Heart right ventricle (tissue), 16 donors: Measurements from ENCODE around the gene SDC1. TPM values are rescaled to one million over a fixed set of nuclear protein-coding genes. Genes with fewer than 3 reads are reported as not detected.

Experiments used
- ATAC-seq, 8 donors: fragments of 200-7000 bp; cut with Tn5 transposase; one replicate each; pipeline ENCODE4 v1.9.1; 2020; ENCODE audit warnings: mild to moderate bottlenecking in 8 of 8, moderate library complexity in 8 of 8, moderate number of reproducible peaks in 1 of 8
- DNase-seq, 2 donors: peaks; one replicate each; pipeline ENCODE4 v3.0.0-alpha.2; 2020
- H3K27ac ChIP-seq, 10 donors: fragments of 200-600 bp; sonication (generic) in 2 of 10; one replicate each; pipeline versions ENCODE4 v1.5.0 to v1.8.0; 2020 to 2022; ENCODE audit warnings: mild to moderate bottlenecking in 3 of 10
- H3K27me3 ChIP-seq, 7 donors: fragments of 200-600 bp; one replicate each; pipeline ENCODE4 v1.8.0; 2021 to 2022; ENCODE audit warnings: mild to moderate bottlenecking in 2 of 7
- H3K36me3 ChIP-seq, 9 donors: fragments of 200-600 bp; sonication (generic) in 1 of 9; one replicate each; pipeline versions ENCODE4 v1.5.0 to v1.8.0; 2020 to 2022; ENCODE audit warnings: mild to moderate bottlenecking in 2 of 9
- H3K4me1 ChIP-seq, 9 donors: fragments of 200-600 bp; sonication (generic) in 1 of 9; one replicate each; pipeline versions ENCODE4 v1.5.0 to v1.8.0; 2020 to 2022; ENCODE audit warnings: mild to moderate bottlenecking in 4 of 9
- H3K4me3 ChIP-seq, 10 donors: fragments of 200-600 bp; sonication (generic) in 2 of 10; one replicate each; pipeline versions ENCODE4 v1.5.0 to v1.8.0; 2020 to 2022; ENCODE audit warnings: mild to moderate bottlenecking in 7 of 10, moderate library complexity in 2 of 10
- H3K9me3 ChIP-seq, 11 donors: fragments of 200-600 bp in 10 of 11; sonication (generic) in 2 of 11; one replicate each; pipeline versions ENCODE4 v1.5.0 to v1.8.0; 2013 to 2022; ENCODE audit warnings: mild to moderate bottlenecking in 2 of 11, control low read depth in 1 of 11, moderate library complexity in 1 of 11
- WGBS, 2 donors: extraction: QIAGEN DNeasy Blood & Tissue Kit; methylation state at CpG; one replicate each; pipeline ENCODE4 v1.1.7; 2013; ENCODE audit warnings: inconsistent platforms in 1 of 2; 5-methylcytosine and 5-hydroxymethylcytosine counted together
- intact Hi-C, 10 donors: fragments of 100-400 bp; cut with DNase I; formaldehyde crosslinking; loops; one replicate each; pipeline versions ENCODE4 v1.11.1 to v1.14.2; 2022
- polyA plus RNA-seq, 2 donors: library from polyadenylated mRNA; stranded (reverse); fragments of 200-250 nt; gene quantifications; one replicate each; pipeline ENCODE4 v1.2.3, GENCODE V29; 2013
- total RNA-seq, 10 donors: library from RNA; stranded (reverse); fragmentation: NEBNext Ultra II Directional in 3 of 10; extraction: Animal tissue kit (Norgen Biotek cat#: 25700) in 3 of 10; gene quantifications; one replicate each; pipeline versions ENCODE4 v1.2.1 to v1.2.4, GENCODE V29; 2021 to 2023
- TF ChIP-seq, protein P1 (sequence below), 9 donors: fragments of 200-600 bp; sonication (generic) in 2 of 9; IDR thresholded peaks; one replicate each; pipeline versions ENCODE4 v1.5.0 to v1.8.0; 2021 to 2022; ENCODE audit warnings: antibody characterized with exemption in 9 of 9, mild to moderate bottlenecking in 5 of 9, moderate library complexity in 1 of 9
- donor health status: Arrhythmogenic right ventricular cardiomyopathy.
- donor health status: ischemic (EF 13 %, LVEDD 7.1; RV severe dilation, severe dysfunction).
- donor health status: healthy with polysubstance abuse.
- donor health status: DM: no; HTN: yes; CAD: no.
- donor health status: DM: no; HTN: no; CAD: no.
- donor health status: ischemic (EF 25% LVEDD 6.9; RV normal size, moderate dysfunction).
- donor health status: ischemic (EF 25% LVEDD 5.7; RV mildly dilated, moderate dysfunction).
- donor health status: healthy.
- donor health status: DM: yes; HTN: yes; CAD: no.
- donor health status: Ischemic cardiomyopathy.
- donor health status: ischemic (EF 35%, LVEDD 5.7; RV mildly dilated, moderate dysfunction).
- donor health status: nonischemic (EF 11% LVEDD 7.7; RV severe dilation, severe dysfunction).
- donor health status: DM: yes; HTN: yes; CAD: no.
- donor health status: PGD.
- donor health status: ischemic (EF 29% LVEDD 5.4; RV normal size, mild dysfunction).
- donor health status: nonischemic (EF 23%, LVEDD 6.1; RV moderate dilation, normal function).

SDC1 gene
- total and polyA plus RNA-seq, 12 donors: 0.27 to 2.1 (median 0.33) TPM; not detected in 2

DNA sequence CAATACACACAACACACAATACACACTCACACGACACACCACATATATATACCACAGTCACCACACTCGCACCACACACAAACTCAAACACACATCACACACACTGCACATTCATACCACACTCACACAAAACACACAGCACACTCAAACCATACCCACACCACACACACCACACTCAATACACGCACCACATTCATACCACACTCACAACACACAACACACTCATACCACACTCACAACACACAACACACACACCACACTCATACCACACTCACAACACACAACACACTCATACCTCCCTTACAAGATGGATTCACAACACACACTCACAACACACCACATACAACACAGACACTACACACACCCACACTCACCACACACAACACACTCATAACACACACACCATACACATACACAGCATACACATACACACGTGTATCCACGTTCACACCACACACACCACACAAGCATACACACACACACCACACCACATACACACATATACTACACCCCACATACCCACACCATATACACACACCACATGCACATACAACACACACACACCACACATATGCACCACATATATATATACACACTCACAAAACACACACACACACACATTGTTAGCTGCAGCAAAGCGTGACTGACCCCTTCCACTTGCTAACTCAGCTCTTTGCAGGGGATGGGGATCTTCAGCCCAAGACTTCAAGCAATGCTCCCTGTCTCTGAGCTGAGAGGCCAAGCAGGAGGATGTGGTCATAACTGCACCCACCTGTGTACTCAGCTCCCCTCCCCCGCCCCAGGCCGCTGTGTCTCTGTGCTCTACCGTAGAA, 59.0 kb downstream of the SDC1 start:
- Histone ChIP-seq H3K36me3 (no peaks in the 10 kb centered on the region), H3K4me3 (no peak overlapping the region), H3K27ac (no peak overlapping the region), H3K9me3 (no peaks in the 10 kb centered on the region), H3K4me1 (no peaks in the 10 kb centered on the region), H3K27me3 (peaks cover 0 to 5% (median 0%) of the 10 kb centered on the region in 7 donors)
- ATAC-seq (no peak), DNase-seq (no peak)
- WGBS, 2 donors: 88 to 90% methylated on average over 9 of the region's 9 CpGs
- intact Hi-C loops: no loop called here
- TF ChIP-seq, protein P1, sequence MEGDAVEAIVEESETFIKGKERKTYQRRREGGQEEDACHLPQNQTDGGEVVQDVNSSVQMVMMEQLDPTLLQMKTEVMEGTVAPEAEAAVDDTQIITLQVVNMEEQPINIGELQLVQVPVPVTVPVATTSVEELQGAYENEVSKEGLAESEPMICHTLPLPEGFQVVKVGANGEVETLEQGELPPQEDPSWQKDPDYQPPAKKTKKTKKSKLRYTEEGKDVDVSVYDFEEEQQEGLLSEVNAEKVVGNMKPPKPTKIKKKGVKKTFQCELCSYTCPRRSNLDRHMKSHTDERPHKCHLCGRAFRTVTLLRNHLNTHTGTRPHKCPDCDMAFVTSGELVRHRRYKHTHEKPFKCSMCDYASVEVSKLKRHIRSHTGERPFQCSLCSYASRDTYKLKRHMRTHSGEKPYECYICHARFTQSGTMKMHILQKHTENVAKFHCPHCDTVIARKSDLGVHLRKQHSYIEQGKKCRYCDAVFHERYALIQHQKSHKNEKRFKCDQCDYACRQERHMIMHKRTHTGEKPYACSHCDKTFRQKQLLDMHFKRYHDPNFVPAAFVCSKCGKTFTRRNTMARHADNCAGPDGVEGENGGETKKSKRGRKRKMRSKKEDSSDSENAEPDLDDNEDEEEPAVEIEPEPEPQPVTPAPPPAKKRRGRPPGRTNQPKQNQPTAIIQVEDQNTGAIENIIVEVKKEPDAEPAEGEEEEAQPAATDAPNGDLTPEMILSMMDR (IDR thresholded peaks at IDR 0.05): no peak

DNA sequence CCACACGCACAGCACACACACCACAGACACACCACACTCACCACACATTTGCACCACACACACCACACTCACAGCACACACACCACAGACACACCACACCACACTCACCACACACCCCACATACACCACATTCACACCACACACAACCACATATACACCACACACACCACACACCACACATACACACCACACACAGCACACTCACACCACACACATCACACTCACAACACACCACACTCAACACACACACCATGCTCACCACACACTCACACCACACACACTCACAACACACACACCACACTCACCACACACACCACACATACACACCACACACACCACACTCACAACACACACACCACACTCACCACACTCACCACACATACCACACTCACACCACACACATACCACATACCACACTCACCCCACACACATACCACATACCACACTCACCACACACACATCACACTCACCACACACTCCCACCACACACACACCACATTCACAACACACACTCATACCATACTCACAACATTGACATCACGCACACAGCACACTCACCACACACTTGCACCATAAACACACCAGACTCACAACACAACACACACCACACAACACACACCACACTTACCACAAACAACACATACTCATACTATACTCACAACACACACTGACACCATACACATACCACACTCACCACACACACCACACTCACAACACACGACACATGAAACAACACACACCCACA, 60.0 kb downstream of the SDC1 start:
- ATAC-seq (no peak), DNase-seq (no peak)
- WGBS, 2 donors: 95 to 98% methylated on average over 3 of the region's 3 CpGs
- peaks cover 0 to 14% (median 0%) of the 10 kb centered on the region in 7 donors for H3K27me3 ChIP-seq
- TF ChIP-seq, protein P1 (IDR thresholded peaks at IDR 0.05): no peak
- intact Hi-C loops: no loop called here
- H3K36me3 ChIP-seq: no peaks in the 10 kb centered on the region
- H3K4me1 ChIP-seq: no peaks in the 10 kb centered on the region
- H3K4me3 ChIP-seq: no peak overlapping the region
- H3K27ac ChIP-seq: no peak overlapping the region
- H3K9me3 ChIP-seq: no peaks in the 10 kb centered on the region

DNA sequence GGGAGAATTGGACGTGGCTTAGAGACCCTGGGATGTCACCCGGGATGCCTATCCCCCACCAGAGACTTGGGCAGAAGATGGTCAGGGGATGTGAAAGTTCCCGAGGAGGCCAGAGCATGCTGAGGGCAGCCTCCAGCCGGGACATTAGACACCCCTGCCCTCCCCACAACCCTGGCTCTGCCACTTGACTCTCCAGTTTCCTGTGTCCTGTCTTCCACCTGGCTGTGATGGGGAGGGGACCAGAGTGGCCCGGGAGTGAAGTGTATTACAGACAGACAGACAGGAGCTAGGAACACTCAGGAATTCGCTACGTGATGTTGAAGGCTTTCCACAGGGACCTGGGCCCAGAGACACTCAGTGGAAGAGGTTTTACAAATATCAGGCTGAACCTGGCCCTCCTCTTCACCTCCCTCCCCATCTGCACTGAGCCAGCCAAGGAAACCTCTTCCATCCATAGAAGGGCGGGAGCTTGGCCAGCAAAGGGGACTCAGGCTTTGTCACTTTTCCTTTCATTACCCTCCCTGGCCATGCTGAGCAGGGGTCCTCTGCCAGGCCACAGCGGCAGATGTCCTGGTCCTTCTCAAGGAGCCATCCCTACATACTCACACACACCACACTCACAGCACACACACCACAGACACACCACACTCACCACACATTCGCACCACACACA, 60.7 kb downstream of the SDC1 start:
- Histone ChIP-seq H3K27me3 (peaks cover 0 to 21% (median 0%) of the 10 kb centered on the region in 7 donors), H3K4me1 (no peaks in the 10 kb centered on the region), H3K9me3 (no peaks in the 10 kb centered on the region), H3K27ac (no peak overlapping the region), H3K36me3 (no peaks in the 10 kb centered on the region), H3K4me3 (no peak overlapping the region)
- intact Hi-C loops: no loop called here
- TF ChIP-seq, protein P1 (IDR thresholded peaks at IDR 0.05): no peak
- ATAC-seq (no peak), DNase-seq (no peak)
- 53 to 62% methylated on average over 10 of the region's 10 CpGs for WGBS, 2 donors

DNA sequence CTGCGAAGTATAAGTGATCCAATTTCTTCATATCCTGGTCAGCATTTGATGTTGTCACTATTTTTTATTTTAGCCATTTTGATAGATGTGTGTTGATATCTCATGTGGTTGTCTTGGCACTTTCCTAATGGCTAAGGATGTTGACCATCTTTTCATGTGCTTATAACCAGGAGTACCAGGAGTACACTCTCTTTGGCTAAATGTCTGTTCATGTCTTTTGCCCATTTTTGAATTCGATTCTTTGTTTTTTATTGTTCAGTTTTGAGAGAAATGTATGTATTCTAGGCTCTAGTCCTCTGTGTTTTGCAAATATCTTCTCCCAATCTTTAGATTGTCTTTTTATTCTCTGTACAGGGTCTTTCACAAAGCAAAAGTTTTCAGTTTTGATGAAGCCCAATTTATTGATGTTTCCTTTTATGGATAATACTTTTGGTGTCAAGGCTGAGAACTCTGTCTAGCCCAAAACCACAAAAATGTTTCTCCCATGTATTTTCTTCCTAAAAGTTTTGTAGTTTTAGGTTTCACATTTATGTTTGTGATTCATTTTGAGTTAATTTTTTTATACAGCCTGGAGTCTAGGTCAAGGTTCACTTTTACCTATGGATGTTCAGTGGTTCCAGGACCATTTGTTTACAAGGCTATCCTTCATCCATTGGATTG, 65.4 kb downstream of the SDC1 start:
- H3K9me3 ChIP-seq: no peaks in the 10 kb centered on the region
- 92 to 96% methylated on average over 2 of the region's 2 CpGs for WGBS, 2 donors
- ATAC-seq (no peak), DNase-seq (no peak)
- no peaks in the 10 kb centered on the region for H3K36me3 ChIP-seq
- intact Hi-C loops: no loop called here
- no peak overlapping the region for H3K27ac ChIP-seq
- H3K4me3 ChIP-seq: no peak overlapping the region
- H3K27me3 ChIP-seq: peaks cover 0 to 23% (median 0%) of the 10 kb centered on the region in 7 donors
- TF ChIP-seq, protein P1 (IDR thresholded peaks at IDR 0.05): no peak
- H3K4me1 ChIP-seq: no peaks in the 10 kb centered on the region
